ENCODE data around the gene DCAF6.

DNA sequence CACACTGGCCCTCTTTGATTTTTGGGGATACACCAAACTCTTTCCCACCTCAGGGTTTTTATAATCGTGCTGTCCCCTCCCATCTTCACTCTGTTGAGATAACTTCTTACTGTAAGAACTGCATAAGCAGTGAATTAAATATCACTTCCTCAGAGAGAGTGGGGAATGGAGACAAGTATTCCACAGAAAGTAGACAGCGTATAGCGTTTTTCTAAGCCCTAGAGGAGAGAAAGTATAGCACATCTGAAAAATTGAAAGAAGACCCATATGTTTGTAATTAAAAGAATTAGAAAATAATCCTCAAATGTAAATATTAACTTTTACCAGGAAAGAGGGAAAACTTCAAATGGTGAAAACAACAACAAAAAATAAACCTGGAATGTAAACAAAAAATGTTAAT is 132.9 kb downstream of the DCAF6 start:
- TF ChIP-seq CTCF (IDR thresholded peaks at IDR 0.05), result no peak
- TF ChIP-seq EZH2phosphoT487 (IDR thresholded peaks at IDR 0.05), result no peak
- TF ChIP-seq EZH2 (IDR thresholded peaks at IDR 0.05), result no peak
